HEK293 (cell line): ENCODE measurements around the gene DHRS7B.

Source experiments
- CTCF ChIA-PET: fragments of 350-600 bp; formaldehyde crosslinking; extraction: SDS; loops from one replicate; lab custom pipeline; 2021; ENCODE audit warnings: antibody characterized with exemption; lab: Yijun Ruan, JAX
- POLR2A ChIA-PET: fragments of 300-600 bp; formaldehyde crosslinking; extraction: SDS; loops from one replicate; lab custom pipeline; 2020; ENCODE audit warnings: antibody characterized with exemption, inconsistent platforms; lab: Yijun Ruan, JAX
- H3K27ac ChIP-seq: fragments of 200-500 bp; sonication (Bioruptor generic); 2 replicates; pipeline ENCODE4 v1.5.1; 2014; ENCODE audit warnings: low read depth, low read length, control low read depth, inconsistent platforms; ENCODE audit errors: extremely low read depth
- H3K36me3 ChIP-seq, 2 experiments: fragments of 200-500 bp in 1 of 2; sonication (Bioruptor generic) in 1 of 2; 1 replicate in 1 of 2; 2 replicates in 1 of 2; pipeline ENCODE4 v1.5.1; 2014 to 2017; ENCODE audit warnings: inconsistent platforms in 2 of 2, low read length in 2 of 2; ENCODE audit not compliant: control insufficient read depth in 2 of 2, insufficient read depth in 1 of 2
- H3K4me1 ChIP-seq: fragments of 200-500 bp; sonication (Bioruptor generic); 2 replicates; pipeline ENCODE4 v1.5.1; 2014; ENCODE audit warnings: mild to moderate bottlenecking, low read length, inconsistent platforms; ENCODE audit not compliant: control insufficient read depth, insufficient read depth
- H3K4me3 ChIP-seq: 2 replicates; pipeline ENCODE4 v1.5.1; 2011; ENCODE audit warnings: low read depth, mild to moderate bottlenecking, control low read depth, low read length, moderate library complexity
- H3K9me3 ChIP-seq: fragments of 200-500 bp; sonication (Bioruptor generic); 2 replicates; pipeline ENCODE4 v1.5.1; 2014; ENCODE audit warnings: low read depth, low read length, inconsistent platforms; ENCODE audit not compliant: control insufficient read depth, insufficient read depth
- GLI4 ChIP-seq: fragments of 450-650 bp; formaldehyde crosslinking; IDR thresholded peaks from 2 replicates; pipeline ENCODE4 v1.5.1; 2016; ENCODE audit warnings: missing biosample characterization, missing genetic modification characterization
- HOXC10 ChIP-seq: sonication (generic); formaldehyde crosslinking; IDR thresholded peaks from 2 replicates; pipeline ENCODE4 v1.8.1; 2023; ENCODE audit warnings: mild to moderate bottlenecking, missing genetic modification reagents
- KLF10 ChIP-seq: fragments of 450-650 bp; IDR thresholded peaks from 2 replicates; pipeline ENCODE4 v1.5.1; 2018; ENCODE audit warnings: missing biosample characterization, mild to moderate bottlenecking, missing genetic modification characterization
- MZF1 ChIP-seq: fragments of 450-650 bp; formaldehyde crosslinking; IDR thresholded peaks from 2 replicates; pipeline ENCODE4 v1.5.1; 2017; ENCODE audit warnings: missing biosample characterization, missing genetic modification characterization, borderline replicate concordance
- RBAK ChIP-seq: fragments of 450-650 bp; formaldehyde crosslinking; IDR thresholded peaks from 2 replicates; pipeline ENCODE4 v1.5.1; 2016; ENCODE audit warnings: missing biosample characterization, missing genetic modification characterization
- REPIN1 ChIP-seq: fragments of 450-650 bp; formaldehyde crosslinking; IDR thresholded peaks from 2 replicates; pipeline ENCODE4 v1.5.1; 2017; ENCODE audit warnings: missing biosample characterization, missing genetic modification characterization, low read depth
- TRIM28 ChIP-seq: IDR thresholded peaks from 2 replicates; pipeline ENCODE4 v1.6.1; 2011; ENCODE audit warnings: low read length, control low read depth, borderline replicate concordance
- ZIC2 ChIP-seq: fragments of 450-650 bp; formaldehyde crosslinking; IDR thresholded peaks from 2 replicates; pipeline ENCODE4 v1.5.1; 2016; ENCODE audit warnings: missing biosample characterization, missing genetic modification characterization
- ZNF112 ChIP-seq: fragments of 450-650 bp; formaldehyde crosslinking; IDR thresholded peaks from 2 replicates; pipeline ENCODE4 v1.5.0; 2017; ENCODE audit warnings: missing biosample characterization, missing genetic modification characterization
- ZNF133 ChIP-seq: fragments of 450-650 bp; formaldehyde crosslinking; IDR thresholded peaks from 2 replicates; pipeline ENCODE4 v1.5.1; 2016; ENCODE audit warnings: missing biosample characterization, missing genetic modification characterization
- ZNF169 ChIP-seq: fragments of 450-650 bp; formaldehyde crosslinking; IDR thresholded peaks from 2 replicates; pipeline ENCODE4 v1.5.1; 2016; ENCODE audit warnings: missing biosample characterization, missing genetic modification characterization
- ZNF555 ChIP-seq: fragments of 450-650 bp; formaldehyde crosslinking; conservative IDR thresholded peaks from 2 replicates; pipeline ENCODE4 v1.5.1; 2017; ENCODE audit warnings: missing biosample characterization, mild to moderate bottlenecking, missing genetic modification characterization, inconsistent platforms
- ZNF560 ChIP-seq: fragments of 450-650 bp; formaldehyde crosslinking; IDR thresholded peaks from 2 replicates; pipeline ENCODE4 v1.5.1; 2017; ENCODE audit warnings: missing biosample characterization, missing genetic modification characterization, borderline replicate concordance
- ZNF664 ChIP-seq: fragments of 450-650 bp; formaldehyde crosslinking; IDR thresholded peaks from 2 replicates; pipeline ENCODE4 v1.5.1; 2016; ENCODE audit warnings: missing biosample characterization, missing genetic modification characterization
- ZNF792 ChIP-seq: fragments of 450-650 bp; formaldehyde crosslinking; IDR thresholded peaks from 2 replicates; pipeline ENCODE4 v1.5.1; 2016; ENCODE audit warnings: missing biosample characterization, missing genetic modification characterization
- ZNF837 ChIP-seq: fragments of 450-650 bp; formaldehyde crosslinking; IDR thresholded peaks from 2 replicates; pipeline ENCODE4 v1.5.1; 2016; ENCODE audit warnings: missing biosample characterization, missing genetic modification characterization
- ZSCAN23 ChIP-seq: fragments of 450-650 bp; formaldehyde crosslinking; IDR thresholded peaks from 2 replicates; pipeline ENCODE4 v1.5.1; 2016; ENCODE audit warnings: missing biosample characterization, missing genetic modification characterization
- TF ChIP-seq, protein P1 (sequence below): fragments of 450-650 bp; formaldehyde crosslinking; IDR thresholded peaks from 2 replicates; pipeline ENCODE4 v1.5.0; 2017; ENCODE audit warnings: missing biosample characterization, missing genetic modification characterization, borderline replicate concordance
- TF ChIP-seq, protein P2 (sequence below): fragments of 450-650 bp; IDR thresholded peaks from 2 replicates; pipeline ENCODE4 v1.5.1; 2018; ENCODE audit warnings: missing biosample characterization, mild to moderate bottlenecking, missing genetic modification characterization
- TF ChIP-seq, protein P3 (sequence below): fragments of 450-650 bp; formaldehyde crosslinking; IDR thresholded peaks from 2 replicates; pipeline ENCODE4 v1.5.1; 2017; ENCODE audit warnings: missing biosample characterization, missing genetic modification characterization

Gene DHRS7B

DNA sequence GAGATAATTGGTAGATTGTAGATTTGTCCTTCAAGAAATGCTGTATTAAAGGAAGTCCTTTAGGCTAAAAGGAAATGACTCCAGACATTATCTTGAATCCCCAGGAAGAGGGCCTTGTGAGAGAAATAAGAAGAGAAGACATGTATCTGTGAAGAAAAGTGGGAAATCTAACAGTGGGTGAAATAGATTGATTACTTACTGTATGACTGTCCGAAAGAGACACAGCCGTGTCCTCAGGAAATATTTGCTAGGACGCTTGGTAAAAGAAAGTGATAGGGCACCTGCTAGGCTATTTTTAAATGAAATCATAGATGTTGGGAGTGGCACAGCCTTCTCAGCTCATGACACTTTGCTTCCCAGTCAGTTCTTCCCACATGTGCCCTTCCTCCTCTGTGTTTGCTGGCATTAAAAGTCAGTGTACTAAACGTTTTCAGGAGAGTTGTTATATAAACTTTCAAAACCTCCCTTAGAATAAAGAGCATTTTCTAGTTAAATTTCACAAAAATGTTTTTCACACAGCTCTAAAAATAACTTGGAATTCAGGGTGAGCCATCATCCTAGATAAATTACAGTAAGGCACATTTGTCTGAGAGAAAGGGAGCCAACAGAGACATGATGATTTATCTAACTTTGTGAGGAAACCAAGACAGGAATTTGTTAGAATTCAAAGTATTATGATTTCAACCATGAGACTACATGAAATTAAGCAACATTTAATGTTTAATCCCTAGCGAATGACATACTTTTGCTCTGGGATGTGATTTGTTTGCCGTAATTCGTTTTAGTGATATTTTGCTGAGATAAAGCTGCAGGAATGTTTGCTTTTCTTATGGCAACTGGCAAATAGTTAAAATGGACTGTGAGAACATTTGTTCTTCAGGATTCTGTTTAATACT is 35.0 kb downstream of the DHRS7B start:
- CTCF ChIA-PET = interaction anchor here (1.8 kb wide), 1 partner anchor 33 kb away, joined by 5 read pairs; no protein-coding TSS in a partner anchor
- POLR2A ChIA-PET = no interaction called here
- no peak for TF ChIP-seq ZNF169 (tag by site-specific recombination)
- no peak for TF ChIP-seq ZNF133
- TF ChIP-seq ZNF792 (tag by site-specific recombination) = no peak
- TF ChIP-seq ZNF560 (tag by site-specific recombination) = no peak

DNA sequence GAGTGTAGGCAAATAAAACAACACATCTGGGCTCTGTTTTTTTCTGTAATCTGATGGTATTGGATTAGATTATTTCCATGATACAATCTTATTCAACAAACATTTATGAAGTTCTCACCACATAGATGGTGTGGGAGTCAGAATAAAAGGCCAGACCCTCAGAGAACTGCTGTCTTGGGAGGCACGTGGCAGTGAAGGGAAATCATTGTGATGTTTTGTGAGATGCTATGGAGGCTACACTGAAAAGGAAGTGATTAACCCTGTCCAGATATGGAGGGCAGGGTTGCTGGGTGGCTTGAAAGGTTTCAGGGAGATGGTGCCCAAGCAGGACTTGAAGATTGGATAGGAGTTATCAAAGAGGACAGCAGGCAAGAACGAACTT is 35.6 kb downstream of the DHRS7B start:
- Histone ChIP-seq H3K4me1 (peaks cover 5% of the 10 kb centered on the region), H3K9me3 (no peaks in the 10 kb centered on the region), H3K36me3 (peaks cover 0 to 3% of the 10 kb centered on the region in 2 experiments; a peak in 1 of 3 replicates), H3K4me3 (no peak overlapping the region), H3K27ac (no peak overlapping the region)
- ChIA-PET CTCF (interaction anchor here (1.8 kb wide), 1 partner anchor 33 kb away, joined by 5 read pairs; no protein-coding TSS in a partner anchor), POLR2A (no interaction called here)
- TF ChIP-seq ZNF664 (peak; percentile 22; the same call in 1 of the 2 replicates), KLF10 (tag by site-specific recombination) (no peak), GLI4 (no peak), HOXC10 (no peak)
- TF ChIP-seq, protein P1, sequence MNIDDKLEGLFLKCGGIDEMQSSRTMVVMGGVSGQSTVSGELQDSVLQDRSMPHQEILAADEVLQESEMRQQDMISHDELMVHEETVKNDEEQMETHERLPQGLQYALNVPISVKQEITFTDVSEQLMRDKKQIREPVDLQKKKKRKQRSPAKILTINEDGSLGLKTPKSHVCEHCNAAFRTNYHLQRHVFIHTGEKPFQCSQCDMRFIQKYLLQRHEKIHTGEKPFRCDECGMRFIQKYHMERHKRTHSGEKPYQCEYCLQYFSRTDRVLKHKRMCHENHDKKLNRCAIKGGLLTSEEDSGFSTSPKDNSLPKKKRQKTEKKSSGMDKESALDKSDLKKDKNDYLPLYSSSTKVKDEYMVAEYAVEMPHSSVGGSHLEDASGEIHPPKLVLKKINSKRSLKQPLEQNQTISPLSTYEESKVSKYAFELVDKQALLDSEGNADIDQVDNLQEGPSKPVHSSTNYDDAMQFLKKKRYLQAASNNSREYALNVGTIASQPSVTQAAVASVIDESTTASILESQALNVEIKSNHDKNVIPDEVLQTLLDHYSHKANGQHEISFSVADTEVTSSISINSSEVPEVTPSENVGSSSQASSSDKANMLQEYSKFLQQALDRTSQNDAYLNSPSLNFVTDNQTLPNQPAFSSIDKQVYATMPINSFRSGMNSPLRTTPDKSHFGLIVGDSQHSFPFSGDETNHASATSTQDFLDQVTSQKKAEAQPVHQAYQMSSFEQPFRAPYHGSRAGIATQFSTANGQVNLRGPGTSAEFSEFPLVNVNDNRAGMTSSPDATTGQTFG (tag by site-specific recombination) = no peak

More for the DNA sequence above, 35.0 kb downstream of the DHRS7B start:
- no peak overlapping the region for H3K27ac ChIP-seq
- H3K36me3 ChIP-seq = peaks cover 0 to 3% of the 10 kb centered on the region in 2 experiments; a peak in 1 of 3 replicates
- H3K4me1 ChIP-seq = peaks cover 5% of the 10 kb centered on the region
- H3K9me3 ChIP-seq = no peaks in the 10 kb centered on the region
- H3K4me3 ChIP-seq = no peak overlapping the region

DNA sequence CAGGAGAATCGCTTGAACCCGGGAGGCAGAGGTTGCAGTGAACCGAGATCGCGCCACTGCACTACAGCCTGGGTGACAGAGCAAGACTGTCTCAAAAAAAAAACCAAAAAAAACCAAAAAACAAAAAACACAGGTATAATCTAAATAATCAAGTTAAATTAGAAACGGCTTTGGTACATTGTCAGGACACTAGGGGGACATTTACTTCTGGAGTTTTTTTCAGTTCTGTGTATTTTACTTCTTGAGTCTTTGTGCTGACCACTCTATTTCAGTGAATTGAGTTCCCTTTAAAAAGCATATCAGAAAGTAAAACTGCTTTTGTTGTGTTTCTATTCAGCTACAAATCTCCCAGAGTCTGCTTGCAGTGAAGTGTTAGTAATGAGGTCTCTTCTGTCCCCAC is 36.3 kb downstream of the DHRS7B start:
- Histone ChIP-seq H3K4me3 (no peak overlapping the region), H3K27ac (no peak overlapping the region), H3K9me3 (no peaks in the 10 kb centered on the region), H3K36me3 (peaks cover 0 to 3% of the 10 kb centered on the region in 2 experiments; a peak in 1 of 3 replicates)
- POLR2A ChIA-PET = interaction anchor here (0.6 to 0.7 kb wide), 2 partner anchors 12 to 23 kb away, joined by 3 read pairs; no protein-coding TSS in a partner anchor
- no peak for TF ChIP-seq ZNF555 (tag by site-specific recombination)
- TF ChIP-seq ZIC2 (tag by site-specific recombination) = no peak
- TF ChIP-seq ZNF837 (tag by site-specific recombination) = no peak
- no peak for TF ChIP-seq ZSCAN23 (tag by site-specific recombination)
- no peak for TF ChIP-seq REPIN1 (tag by site-specific recombination)
- TF ChIP-seq, all 188 proteins: peak for 0
- peaks cover 5% of the 10 kb centered on the region for H3K4me1 ChIP-seq
- CTCF ChIA-PET = interaction anchor here (0.8 to 1.2 kb wide), 2 partner anchors 44 to 349 kb away, joined by 4 to 5 read pairs; no protein-coding TSS in a partner anchor

DNA sequence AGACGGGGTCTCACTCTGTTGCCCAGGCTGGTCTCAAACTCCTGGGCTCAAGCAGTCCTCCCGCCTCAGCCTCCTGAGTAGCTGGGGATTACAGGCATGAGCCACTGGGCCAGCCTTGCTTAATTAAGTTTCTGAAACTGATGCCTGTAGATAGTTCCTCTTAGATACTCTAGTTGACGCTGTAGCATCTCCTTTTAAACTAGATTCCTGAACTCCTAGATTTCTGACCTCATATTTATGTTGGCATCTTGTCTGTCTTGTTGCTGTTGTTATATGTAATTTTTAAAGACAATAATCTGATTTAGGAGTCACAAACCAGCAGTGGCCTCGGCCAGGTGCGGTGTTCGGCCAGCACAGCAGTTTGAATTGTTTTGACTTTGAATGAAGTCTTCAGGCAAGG is 37.5 kb downstream of the DHRS7B start:
- ChIA-PET CTCF (interaction anchor here (0.6 to 1.2 kb wide), 4 partner anchors 10 to 348 kb away, joined by 3 to 5 read pairs (median 4); no protein-coding TSS in a partner anchor), POLR2A (no interaction called here)
- H3K36me3 ChIP-seq = peaks cover 0 to 3% of the 10 kb centered on the region in 2 experiments; a peak in 1 of 3 replicates
- no peaks in the 10 kb centered on the region for H3K9me3 ChIP-seq
- no peak overlapping the region for H3K4me3 ChIP-seq
- TF ChIP-seq MZF1 (tag by site-specific recombination) = no peak
- TF ChIP-seq RBAK (tag by site-specific recombination) = no peak
- no peak for TF ChIP-seq ZNF112 (tag by site-specific recombination)
- TF ChIP-seq, protein P2, sequence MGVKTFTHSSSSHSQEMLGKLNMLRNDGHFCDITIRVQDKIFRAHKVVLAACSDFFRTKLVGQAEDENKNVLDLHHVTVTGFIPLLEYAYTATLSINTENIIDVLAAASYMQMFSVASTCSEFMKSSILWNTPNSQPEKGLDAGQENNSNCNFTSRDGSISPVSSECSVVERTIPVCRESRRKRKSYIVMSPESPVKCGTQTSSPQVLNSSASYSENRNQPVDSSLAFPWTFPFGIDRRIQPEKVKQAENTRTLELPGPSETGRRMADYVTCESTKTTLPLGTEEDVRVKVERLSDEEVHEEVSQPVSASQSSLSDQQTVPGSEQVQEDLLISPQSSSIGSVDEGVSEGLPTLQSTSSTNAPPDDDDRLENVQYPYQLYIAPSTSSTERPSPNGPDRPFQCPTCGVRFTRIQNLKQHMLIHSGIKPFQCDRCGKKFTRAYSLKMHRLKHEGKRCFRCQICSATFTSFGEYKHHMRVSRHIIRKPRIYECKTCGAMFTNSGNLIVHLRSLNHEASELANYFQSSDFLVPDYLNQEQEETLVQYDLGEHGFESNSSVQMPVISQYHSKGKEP (tag by site-specific recombination) = no peak
- TF ChIP-seq TRIM28 = no peak
- TF ChIP-seq ZNF169 (tag by site-specific recombination) = no peak
- TF ChIP-seq, protein P3, sequence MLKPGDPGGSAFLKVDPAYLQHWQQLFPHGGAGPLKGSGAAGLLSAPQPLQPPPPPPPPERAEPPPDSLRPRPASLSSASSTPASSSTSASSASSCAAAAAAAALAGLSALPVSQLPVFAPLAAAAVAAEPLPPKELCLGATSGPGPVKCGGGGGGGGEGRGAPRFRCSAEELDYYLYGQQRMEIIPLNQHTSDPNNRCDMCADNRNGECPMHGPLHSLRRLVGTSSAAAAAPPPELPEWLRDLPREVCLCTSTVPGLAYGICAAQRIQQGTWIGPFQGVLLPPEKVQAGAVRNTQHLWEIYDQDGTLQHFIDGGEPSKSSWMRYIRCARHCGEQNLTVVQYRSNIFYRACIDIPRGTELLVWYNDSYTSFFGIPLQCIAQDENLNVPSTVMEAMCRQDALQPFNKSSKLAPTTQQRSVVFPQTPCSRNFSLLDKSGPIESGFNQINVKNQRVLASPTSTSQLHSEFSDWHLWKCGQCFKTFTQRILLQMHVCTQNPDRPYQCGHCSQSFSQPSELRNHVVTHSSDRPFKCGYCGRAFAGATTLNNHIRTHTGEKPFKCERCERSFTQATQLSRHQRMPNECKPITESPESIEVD (tag by site-specific recombination) = no peak
- peaks cover 5% of the 10 kb centered on the region for H3K4me1 ChIP-seq
- H3K27ac ChIP-seq = no peak overlapping the region
